DND-41 (cell line): ENCODE data around the gene PITPNM2.

Experiments used
- ATAC-seq: fragments of 200-7000 bp; cut with Tn5 transposase; 3 replicates; pipeline ENCODE4 v1.9.1; 2021; ENCODE audit warnings: low read depth; ENCODE audit not compliant: insufficient read depth
- DNase-seq: peaks from one replicate; pipeline ENCODE4 v3.0.0-alpha.2; 2020
- H2AFZ ChIP-seq: 2 replicates; pipeline ENCODE4 v1.6.0; 2012; ENCODE audit warnings: low read depth, low read length
- H3K27ac ChIP-seq: 2 replicates; pipeline ENCODE4 v1.5.1; 2012; ENCODE audit warnings: low read length, inconsistent platforms
- H3K27me3 ChIP-seq: fragments of 200-600 bp; sonication (generic); 2 replicates; pipeline ENCODE4 v1.6.0; 2012; ENCODE audit warnings: low read length, mild to moderate bottlenecking, inconsistent platforms; ENCODE audit not compliant: insufficient read depth, poor library complexity
- H3K36me3 ChIP-seq: 2 replicates; pipeline ENCODE4 v1.5.1; 2012; ENCODE audit warnings: low read length, inconsistent platforms; ENCODE audit not compliant: insufficient read depth
- H3K4me1 ChIP-seq: 2 replicates; pipeline ENCODE4 v1.5.1; 2012; ENCODE audit warnings: mild to moderate bottlenecking, low read length; ENCODE audit not compliant: insufficient read depth
- H3K4me2 ChIP-seq: 2 replicates; pipeline ENCODE4 v1.6.0; 2012; ENCODE audit warnings: mild to moderate bottlenecking, moderate library complexity, low read length, inconsistent platforms; ENCODE audit not compliant: insufficient read depth
- H3K4me3 ChIP-seq, 2 experiments: fragments of 200-600 bp in 1 of 2; shearing (Covaris generic) in 1 of 2; 2 replicates each; pipeline ENCODE4 v1.5.1; 2012 to 2016; ENCODE audit warnings: inconsistent platforms in 2 of 2, low read length in 2 of 2, mild to moderate bottlenecking in 2 of 2, low read depth in 1 of 2, moderate library complexity in 1 of 2
- H3K79me2 ChIP-seq: 2 replicates; pipeline ENCODE4 v1.6.0; 2012; ENCODE audit warnings: low read length, inconsistent platforms; ENCODE audit not compliant: insufficient read depth
- H3K9ac ChIP-seq: 2 replicates; pipeline ENCODE4 v1.6.0; 2012; ENCODE audit warnings: low read depth, mild to moderate bottlenecking, inconsistent platforms, low read length, moderate library complexity
- H3K9me3 ChIP-seq: 2 replicates; pipeline ENCODE4 v1.5.1; 2012; ENCODE audit warnings: low read length, moderate library complexity, mild to moderate bottlenecking, inconsistent platforms; ENCODE audit not compliant: insufficient read depth, severe bottlenecking
- H4K20me1 ChIP-seq: 2 replicates; pipeline ENCODE4 v1.6.0; 2012; ENCODE audit warnings: low read length; ENCODE audit not compliant: insufficient read depth
- CTCF ChIP-seq: IDR thresholded peaks from 2 replicates; pipeline ENCODE4 v1.5.1; 2012; ENCODE audit warnings: borderline replicate concordance, low read length, moderate library complexity, mild to moderate bottlenecking; ENCODE audit not compliant: poor library complexity, severe bottlenecking; ENCODE audit errors: extremely low read depth
- EZH2 ChIP-seq: IDR thresholded peaks from 3 replicates; pipeline ENCODE4 v1.6.1; 2012; ENCODE audit warnings: borderline replicate concordance, low read depth, mild to moderate bottlenecking, moderate library complexity, low read length, inconsistent platforms; ENCODE audit not compliant: severe bottlenecking

PITPNM2 gene

GRCh38 chr12:123149088-123149487, 1.8 kb downstream of the PITPNM2 start:
- Histone ChIP-seq H3K4me3 (peak overlapping the region in 1 of 2 experiments; percentile 67; a peak in 2 of 4 replicates), H3K27ac (peak overlapping the region; percentile 37; the same call in 1 of the 2 replicates), H4K20me1 (peaks cover 10% of the 10 kb centered on the region), H3K9me3 (no peaks in the 10 kb centered on the region), H2AFZ (no peak overlapping the region), H3K79me2 (peaks cover 14% of the 10 kb centered on the region), H3K4me1 (peaks cover 32% of the 10 kb centered on the region), H3K36me3 (no peaks in the 10 kb centered on the region; the same call in 1 of the 2 replicates), H3K4me2 (peak overlapping the region; percentile 92; the same call in 1 of the 2 replicates), H3K9ac (peak overlapping the region; percentile 61), H3K27me3 (peaks cover 47% of the 10 kb centered on the region)
- ATAC-seq: no peak
- no peak for DNase-seq
- no peak for TF ChIP-seq CTCF
- no peak for TF ChIP-seq EZH2

GRCh38 chr12:123148655-123149054, 2.2 kb downstream of the PITPNM2 start:
- peaks cover 47% of the 10 kb centered on the region for H3K27me3 ChIP-seq
- ATAC-seq (no peak), DNase-seq (no peak)
- H3K9ac ChIP-seq: peak overlapping the region; percentile 7; the same call in 1 of the 2 replicates
- H3K36me3 ChIP-seq: no peaks in the 10 kb centered on the region; the same call in 1 of the 2 replicates
- H3K4me1 ChIP-seq: peaks cover 36% of the 10 kb centered on the region
- no peaks in the 10 kb centered on the region for H3K9me3 ChIP-seq
- peaks cover 10% of the 10 kb centered on the region; the same call in 1 of the 2 replicates for H4K20me1 ChIP-seq
- no peak overlapping the region; the same call in 1 of the 2 replicates for H3K27ac ChIP-seq
- TF ChIP-seq CTCF (no peak), EZH2 (no peak)
- no peak overlapping the region for H2AFZ ChIP-seq
- peaks cover 14% of the 10 kb centered on the region for H3K79me2 ChIP-seq
- peak overlapping the region in 1 of 2 experiments; percentile 67; a peak in 1 of 4 replicates for H3K4me3 ChIP-seq
- H3K4me2 ChIP-seq: peak overlapping the region; percentile 92; the same call in 1 of the 2 replicates

DNA sequence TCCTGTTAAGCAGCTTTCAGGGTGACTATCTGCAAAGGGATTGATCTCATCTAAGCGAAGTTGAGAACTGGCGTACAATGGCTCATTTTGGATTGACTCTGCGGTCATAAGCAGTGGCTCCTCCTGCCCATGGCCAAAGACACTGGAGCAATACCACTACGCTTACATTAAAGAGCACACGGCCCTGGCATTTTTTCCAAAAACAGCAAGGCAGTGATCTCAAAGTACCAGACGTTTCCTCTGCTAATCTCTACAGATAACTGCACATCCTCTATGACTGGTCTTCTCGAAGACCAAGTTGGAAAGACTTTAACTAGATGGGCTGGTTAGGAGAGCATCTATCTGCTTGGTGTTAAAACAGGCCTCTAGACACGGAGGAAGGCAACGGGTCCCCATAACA, 2.7 kb downstream of the PITPNM2 start:
- ATAC-seq: no peak
- no peaks in the 10 kb centered on the region; the same call in 1 of the 2 replicates for H3K36me3 ChIP-seq
- H3K27ac ChIP-seq: no peak overlapping the region
- H3K79me2 ChIP-seq: peaks cover 14% of the 10 kb centered on the region
- peak overlapping the region; percentile 7; the same call in 1 of the 2 replicates for H3K9ac ChIP-seq
- peaks cover 47% of the 10 kb centered on the region for H3K27me3 ChIP-seq
- H3K4me1 ChIP-seq: peaks cover 41% of the 10 kb centered on the region
- H3K4me2 ChIP-seq: no peak overlapping the region
- no peaks in the 10 kb centered on the region for H3K9me3 ChIP-seq
- TF ChIP-seq EZH2 (no peak), CTCF (no peak)
- peaks cover 10% of the 10 kb centered on the region; the same call in 1 of the 2 replicates for H4K20me1 ChIP-seq
- no peak for DNase-seq
- H2AFZ ChIP-seq: no peak overlapping the region
- no peak overlapping the region for H3K4me3 ChIP-seq
